Astrocyte (in vitro differentiated cells and primary cell): ENCODE data around the gene MAPKAPK2. TPM values are rescaled to one million over a fixed set of nuclear protein-coding genes. Genes with fewer than 3 reads are reported as not detected.

Experiments used
- DNase-seq: peaks from one replicate; pipeline ENCODE4 v3.0.0-alpha.2; 2010; ENCODE audit warnings: low read depth
- FAIRE-seq: peaks from 2 replicates; lab custom pipeline; 2011; peaks lifted over from hg19 to GRCh38; lab: Jason Lieb, UNC
- H2AFZ ChIP-seq: 2 replicates; pipeline ENCODE4 v1.6.0; 2012; ENCODE audit warnings: low read depth, low read length, inconsistent platforms
- H3K27ac ChIP-seq: 2 replicates; pipeline ENCODE4 v1.5.1; 2011; ENCODE audit warnings: low read depth, low read length, inconsistent platforms
- H3K27me3 ChIP-seq: 2 replicates; pipeline ENCODE4 v1.6.0; 2011; ENCODE audit warnings: low read length, inconsistent platforms; ENCODE audit not compliant: insufficient read depth
- H3K36me3 ChIP-seq: 2 replicates; pipeline ENCODE4 v1.5.1; 2011; ENCODE audit warnings: low read length, inconsistent platforms; ENCODE audit not compliant: insufficient read depth
- H3K4me1 ChIP-seq: 2 replicates; pipeline ENCODE4 v1.5.1; 2011; ENCODE audit warnings: low read length, inconsistent platforms; ENCODE audit not compliant: insufficient read depth
- H3K4me2 ChIP-seq: 2 replicates; pipeline ENCODE4 v1.6.0; 2012; ENCODE audit warnings: low read length, inconsistent platforms
- H3K4me3 ChIP-seq: 2 replicates; pipeline ENCODE4 v1.5.1; 2011; ENCODE audit warnings: low read depth, mild to moderate bottlenecking, low read length, inconsistent platforms; ENCODE audit not compliant: insufficient read depth
- H3K79me2 ChIP-seq: 2 replicates; pipeline ENCODE4 v1.6.0; 2012; ENCODE audit warnings: mild to moderate bottlenecking, low read length, inconsistent platforms; ENCODE audit not compliant: insufficient read depth
- H3K9ac ChIP-seq: 2 replicates; pipeline ENCODE4 v1.6.0; 2012; ENCODE audit warnings: mild to moderate bottlenecking, low read length, inconsistent platforms
- H3K9me3 ChIP-seq: 2 replicates; pipeline ENCODE4 v1.5.1; 2012; ENCODE audit warnings: low read depth, mild to moderate bottlenecking, low read length, inconsistent platforms; ENCODE audit not compliant: insufficient read depth
- H4K20me1 ChIP-seq: 2 replicates; pipeline ENCODE4 v1.6.0; 2012; ENCODE audit warnings: low read length, inconsistent platforms; ENCODE audit not compliant: insufficient read depth
- H3K27ac Mint-ChIP-seq: one replicate; pipeline ENCODE4 v1.8.0; 2021; ENCODE audit warnings: mild to moderate bottlenecking, mixed read lengths; ENCODE audit not compliant: unreplicated experiment
- H3K27me3 Mint-ChIP-seq: one replicate; pipeline ENCODE4 v1.8.0; 2021; ENCODE audit warnings: low read depth, mixed read lengths; ENCODE audit not compliant: unreplicated experiment
- H3K36me3 Mint-ChIP-seq: one replicate; pipeline ENCODE4 v1.8.0; 2021; ENCODE audit warnings: low read depth, mixed read lengths; ENCODE audit not compliant: unreplicated experiment
- H3K4me1 Mint-ChIP-seq: one replicate; pipeline ENCODE4 v1.8.0; 2021; ENCODE audit warnings: low read depth, mixed read lengths; ENCODE audit not compliant: unreplicated experiment
- H3K4me3 Mint-ChIP-seq: one replicate; pipeline ENCODE4 v1.8.0; 2021; ENCODE audit warnings: mild to moderate bottlenecking, moderate library complexity, mixed read lengths; ENCODE audit not compliant: unreplicated experiment
- H3K9me3 Mint-ChIP-seq: one replicate; pipeline ENCODE4 v1.8.0; 2021; ENCODE audit warnings: mild to moderate bottlenecking, mixed read lengths; ENCODE audit not compliant: unreplicated experiment
- EZH2 ChIP-seq: IDR thresholded peaks from 2 replicates; pipeline ENCODE4 v1.6.1; 2012; ENCODE audit warnings: mild to moderate bottlenecking, low read length, inconsistent platforms; ENCODE audit not compliant: insufficient read depth
- total RNA-seq: library from RNA; stranded (reverse); gene quantifications from 2 replicates; pipeline ENCODE4 v1.2.1, GENCODE V29; 2021
- TF ChIP-seq, protein P1 (sequence below): IDR thresholded peaks from 2 replicates; pipeline ENCODE4 v1.5.1; 2011; ENCODE audit warnings: low read depth, mild to moderate bottlenecking, inconsistent platforms, low read length, moderate library complexity; ENCODE audit not compliant: insufficient read depth

The MAPKAPK2 gene
- total RNA-seq, 1 donor from 2014 or later, result 108 TPM

GRCh38 chr1:206732508-206732907, 47.8 kb downstream of the MAPKAPK2 start:
- H3K4me3 Mint-ChIP-seq, result no peak overlapping the region
- H3K9me3 Mint-ChIP-seq, result peaks cover 2% of the 10 kb centered on the region
- DNase-seq (no peak), FAIRE-seq (no peak)
- Histone ChIP-seq H3K27me3 (no peaks in the 10 kb centered on the region), H3K27ac (no peak overlapping the region), H3K4me3 (no peak overlapping the region), H3K9ac (no peak overlapping the region), H3K4me2 (no peak overlapping the region), H3K36me3 (peaks cover 29% of the 10 kb centered on the region), H2AFZ (no peak overlapping the region), H3K4me1 (peaks cover 12% of the 10 kb centered on the region), H3K79me2 (peaks cover 17% of the 10 kb centered on the region), H3K9me3 (no peaks in the 10 kb centered on the region), H4K20me1 (peaks cover 90% of the 10 kb centered on the region)
- no peaks in the 10 kb centered on the region for H3K27me3 Mint-ChIP-seq
- peaks cover 26% of the 10 kb centered on the region for H3K36me3 Mint-ChIP-seq
- no peaks in the 10 kb centered on the region for H3K4me1 Mint-ChIP-seq
- H3K27ac Mint-ChIP-seq, result no peak overlapping the region
- TF ChIP-seq EZH2, result no peak
- TF ChIP-seq, protein P1, sequence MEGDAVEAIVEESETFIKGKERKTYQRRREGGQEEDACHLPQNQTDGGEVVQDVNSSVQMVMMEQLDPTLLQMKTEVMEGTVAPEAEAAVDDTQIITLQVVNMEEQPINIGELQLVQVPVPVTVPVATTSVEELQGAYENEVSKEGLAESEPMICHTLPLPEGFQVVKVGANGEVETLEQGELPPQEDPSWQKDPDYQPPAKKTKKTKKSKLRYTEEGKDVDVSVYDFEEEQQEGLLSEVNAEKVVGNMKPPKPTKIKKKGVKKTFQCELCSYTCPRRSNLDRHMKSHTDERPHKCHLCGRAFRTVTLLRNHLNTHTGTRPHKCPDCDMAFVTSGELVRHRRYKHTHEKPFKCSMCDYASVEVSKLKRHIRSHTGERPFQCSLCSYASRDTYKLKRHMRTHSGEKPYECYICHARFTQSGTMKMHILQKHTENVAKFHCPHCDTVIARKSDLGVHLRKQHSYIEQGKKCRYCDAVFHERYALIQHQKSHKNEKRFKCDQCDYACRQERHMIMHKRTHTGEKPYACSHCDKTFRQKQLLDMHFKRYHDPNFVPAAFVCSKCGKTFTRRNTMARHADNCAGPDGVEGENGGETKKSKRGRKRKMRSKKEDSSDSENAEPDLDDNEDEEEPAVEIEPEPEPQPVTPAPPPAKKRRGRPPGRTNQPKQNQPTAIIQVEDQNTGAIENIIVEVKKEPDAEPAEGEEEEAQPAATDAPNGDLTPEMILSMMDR, result no peak

DNA sequence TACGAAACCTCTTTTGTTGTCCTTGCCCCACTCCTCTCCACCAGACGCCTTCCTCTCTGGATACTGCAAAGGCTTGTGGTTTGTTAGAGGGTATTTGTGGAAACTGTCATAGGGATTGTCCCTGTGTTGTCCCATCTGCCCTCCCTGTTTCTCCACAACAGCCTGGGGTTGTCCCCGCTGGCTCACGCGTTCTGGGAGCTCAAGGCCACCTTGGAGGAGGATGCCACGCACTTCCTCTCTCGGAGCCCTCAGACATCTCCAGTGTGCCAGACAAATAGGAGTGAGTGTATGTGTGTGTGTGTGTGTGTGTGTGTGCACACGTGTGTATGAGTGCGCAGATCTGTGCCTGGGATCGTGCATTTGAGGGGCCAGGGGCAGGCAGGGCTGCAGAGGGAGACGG, 48.3 kb downstream of the MAPKAPK2 start:
- peaks cover 13% of the 10 kb centered on the region for H3K79me2 ChIP-seq
- peaks cover 29% of the 10 kb centered on the region for H3K36me3 ChIP-seq
- no peak overlapping the region for H3K27ac ChIP-seq
- H3K27ac Mint-ChIP-seq, result no peak overlapping the region
- H3K27me3 Mint-ChIP-seq, result no peaks in the 10 kb centered on the region
- TF ChIP-seq, protein P1, result no peak
- TF ChIP-seq EZH2, result no peak
- H3K4me3 Mint-ChIP-seq, result no peak overlapping the region
- no peak overlapping the region for H3K4me3 ChIP-seq
- H3K9ac ChIP-seq, result no peak overlapping the region
- peaks cover 88% of the 10 kb centered on the region for H4K20me1 ChIP-seq
- DNase-seq (no peak), FAIRE-seq (no peak)
- peaks cover 28% of the 10 kb centered on the region for H3K36me3 Mint-ChIP-seq
- H3K9me3 Mint-ChIP-seq, result peaks cover 2% of the 10 kb centered on the region
- no peak overlapping the region for H2AFZ ChIP-seq
- no peak overlapping the region for H3K4me2 ChIP-seq
- H3K27me3 ChIP-seq, result no peaks in the 10 kb centered on the region
- peaks cover under 1% of the 10 kb centered on the region for H3K4me1 Mint-ChIP-seq
- H3K9me3 ChIP-seq, result no peaks in the 10 kb centered on the region
- H3K4me1 ChIP-seq, result peaks cover 12% of the 10 kb centered on the region

GRCh38 chr1:206734499-206735142, 49.9 kb downstream of the MAPKAPK2 start:
- H4K20me1 ChIP-seq, result peaks cover 88% of the 10 kb centered on the region
- FAIRE-seq, result no peak
- H3K27ac Mint-ChIP-seq, result no peak overlapping the region
- no peak overlapping the region for H2AFZ ChIP-seq
- H3K4me2 ChIP-seq, result no peak overlapping the region
- no peak overlapping the region for H3K27ac ChIP-seq
- H3K4me1 Mint-ChIP-seq, result peaks cover 16% of the 10 kb centered on the region
- H3K4me3 ChIP-seq, result no peak overlapping the region
- H3K4me1 ChIP-seq, result peaks cover 12% of the 10 kb centered on the region
- H3K4me3 Mint-ChIP-seq, result no peak overlapping the region
- no peaks in the 10 kb centered on the region for H3K9me3 ChIP-seq
- H3K27me3 Mint-ChIP-seq, result no peaks in the 10 kb centered on the region
- no peaks in the 10 kb centered on the region for H3K27me3 ChIP-seq
- no peaks in the 10 kb centered on the region for H3K79me2 ChIP-seq
- no peak for TF ChIP-seq EZH2
- TF ChIP-seq, protein P1, result peak; percentile 77
- DNase-seq, result no peak
- H3K9me3 Mint-ChIP-seq, result peaks cover 2% of the 10 kb centered on the region
- H3K9ac ChIP-seq, result no peak overlapping the region
- peaks cover 31% of the 10 kb centered on the region for H3K36me3 Mint-ChIP-seq
- H3K36me3 ChIP-seq, result peaks cover 28% of the 10 kb centered on the region
